Thoracic aorta (tissue), 2 donors: ENCODE measurements around the gene ESYT2. TPM values are rescaled to one million over a fixed set of nuclear protein-coding genes. Genes with fewer than 3 reads are reported as not detected.

Experiments used
- ATAC-seq: fragments of 150-250 bp; one replicate; pipeline ENCODE4 v1.8.0; 2017; ENCODE audit warnings: low read depth; ENCODE audit not compliant: insufficient number of reproducible peaks, low FRiP score
- DNase-seq: peaks from one replicate; pipeline ENCODE4 v3.0.0-alpha.2; 2020; ENCODE audit warnings: low spot score
- H3K27ac ChIP-seq, 2 donors: fragments of 200-600 bp; sonication (generic); 1 replicate in 1 of 2; 2 replicates in 1 of 2; pipeline ENCODE4 v1.5.1; 2016; ENCODE audit warnings: mild to moderate bottlenecking in 2 of 2, moderate library complexity in 2 of 2
- H3K27me3 ChIP-seq: fragments of 200-600 bp; sonication (generic); replicated peaks from 2 replicates; pipeline ENCODE4 v1.6.0; 2016; ENCODE audit warnings: mild to moderate bottlenecking; ENCODE audit not compliant: insufficient read depth
- H3K36me3 ChIP-seq: fragments of 200-600 bp; sonication (generic); one replicate; pipeline ENCODE4 v1.5.1; 2016
- H3K4me1 ChIP-seq, 2 donors: fragments of 200-600 bp; sonication (generic); 1 replicate in 1 of 2; 2 replicates in 1 of 2; pipeline versions ENCODE4 v1.5.1 to v1.6.0; 2016; ENCODE audit warnings: low read depth in 2 of 2, mild to moderate bottlenecking in 1 of 2; ENCODE audit not compliant: control insufficient read depth in 1 of 2
- H3K4me3 ChIP-seq: fragments of 200-600 bp; sonication (generic); 2 replicates; pipeline ENCODE4 v1.5.1; 2016; ENCODE audit warnings: mild to moderate bottlenecking
- H3K9me3 ChIP-seq: fragments of 200-600 bp; sonication (generic); 2 replicates; pipeline ENCODE4 v1.5.1; 2016
- CTCF ChIP-seq: fragments of 200-600 bp; sonication (generic); IDR thresholded peaks from one replicate; pipeline ENCODE4 v1.5.1; 2019; ENCODE audit warnings: antibody characterized with exemption
- total RNA-seq, 2 donors: library from RNA; depleted of rRNA; stranded (reverse); fragments of >200 nt; gene quantifications; one replicate each; pipeline versions ENCODE4 v1.1.0 to v1.2.3, GENCODE V29; 2016

ESYT2 gene
- total RNA-seq, 2 donors from 2014 or later, result 196 to 218 TPM

- H3K9me3 ChIP-seq, result no peaks in the 10 kb centered on the region
- H3K4me3 ChIP-seq, result peak overlapping the region; percentile 43
- H3K27me3 ChIP-seq, result no peaks in the 10 kb centered on the region
- no peaks in the 10 kb centered on the region for H3K36me3 ChIP-seq
- H3K27ac ChIP-seq, result peak overlapping the region in 1 of 2 donors; percentile 38
- DNase-seq (no peak), ATAC-seq (peak; percentile 69)
- peaks cover 6% of the 10 kb centered on the region in 2 donors for H3K4me1 ChIP-seq
- peak; percentile 24 for TF ChIP-seq CTCF
Measured at GRCh38 chr7:158695726-158696452, 133.4 kb downstream of the ESYT2 start.

GRCh38 chr7:158695056-158695455, 134.3 kb downstream of the ESYT2 start:
- no peaks in the 10 kb centered on the region for H3K27me3 ChIP-seq

GRCh38 chr7:158694650-158695049, 134.7 kb downstream of the ESYT2 start:
- Histone ChIP-seq H3K27ac (no peak overlapping the region), H3K4me3 (no peak overlapping the region), H3K27me3 (no peaks in the 10 kb centered on the region), H3K9me3 (no peaks in the 10 kb centered on the region), H3K36me3 (no peaks in the 10 kb centered on the region), H3K4me1 (peaks cover 6% of the 10 kb centered on the region in 2 donors)
- ATAC-seq, result no peak
- no peak for DNase-seq
- no peak for TF ChIP-seq CTCF

More at GRCh38 chr7:158695056-158695455, 134.3 kb downstream of the ESYT2 start:
- no peak for DNase-seq
- no peak for ATAC-seq
- Histone ChIP-seq H3K9me3 (no peaks in the 10 kb centered on the region), H3K4me3 (no peak overlapping the region), H3K4me1 (peaks cover 6% of the 10 kb centered on the region in 2 donors), H3K36me3 (no peaks in the 10 kb centered on the region), H3K27ac (no peak overlapping the region)
- TF ChIP-seq CTCF, result no peak

- no peak for TF ChIP-seq CTCF
- no peaks in the 10 kb centered on the region for H3K27me3 ChIP-seq
- no peak overlapping the region for H3K4me3 ChIP-seq
- no peak for ATAC-seq
- no peaks in the 10 kb centered on the region for H3K9me3 ChIP-seq
- H3K4me1 ChIP-seq, result no peaks in the 10 kb centered on the region
- no peak for DNase-seq
- H3K27ac ChIP-seq, result no peak overlapping the region
- H3K36me3 ChIP-seq, result peaks cover 10% of the 10 kb centered on the region
Measured at GRCh38 chr7:158689488-158689887, 139.8 kb downstream of the ESYT2 start.

GRCh38 chr7:158687406-158687805, 141.9 kb downstream of the ESYT2 start:
- peaks cover 10% of the 10 kb centered on the region for H3K36me3 ChIP-seq
- no peaks in the 10 kb centered on the region for H3K9me3 ChIP-seq
- no peak overlapping the region for H3K27ac ChIP-seq
- no peak for TF ChIP-seq CTCF
- no peak for DNase-seq
- ATAC-seq, result no peak
- H3K4me1 ChIP-seq, result no peaks in the 10 kb centered on the region
- no peaks in the 10 kb centered on the region for H3K27me3 ChIP-seq
- no peak overlapping the region for H3K4me3 ChIP-seq
